ENCODE measurements around the gene XPNPEP1. TPM values are rescaled to one million over a fixed set of nuclear protein-coding genes. Genes with fewer than 3 reads are reported as not detected.

XPNPEP1 gene
- total and polyA plus RNA-seq, 2 of the 4 experiments (the other 2 are of a cell fraction), result 164 to 311 TPM

DNA sequence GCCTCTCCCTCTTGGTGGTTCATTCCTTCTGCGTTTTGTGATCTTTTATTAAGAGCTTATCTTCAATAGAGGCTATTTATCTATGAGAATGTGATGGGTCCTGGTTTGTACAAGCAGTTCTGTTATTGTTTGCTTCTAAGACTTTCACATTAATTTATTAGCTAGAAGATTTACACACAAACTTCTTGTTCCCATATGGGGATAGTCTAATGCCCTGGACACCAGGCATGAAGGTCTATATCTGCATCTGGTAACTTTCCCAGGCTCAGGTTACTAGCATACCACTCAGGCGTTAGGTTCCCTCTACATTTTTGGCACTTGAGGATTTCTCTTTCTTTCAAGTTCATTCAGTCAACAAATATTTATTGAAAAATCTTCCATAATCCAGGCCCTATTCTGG, 7.7 kb downstream of the XPNPEP1 start:
- H3K9ac ChIP-seq (ENCODE audit: low read depth, low read length), result no peak overlapping the region
- no peak overlapping the region for H4K91ac ChIP-seq (ENCODE audit: insufficient read depth, low read depth, low read length)
- no peaks in the 10 kb centered on the region for H3K27me3 ChIP-seq (ENCODE audit: control insufficient read depth, insufficient read depth, low read length)
- H2AK5ac ChIP-seq (ENCODE audit: low read depth, low read length), result peak overlapping the region; percentile 6
- H3K18ac ChIP-seq (ENCODE audit: low read depth, low read length), result no peak overlapping the region; the same call in 1 of the 2 replicates
- ChIA-PET CTCF (no interaction called here), POLR2A (ENCODE audit: unreplicated experiment) (no interaction called here)
- H3K4me3 ChIP-seq (ENCODE audit: insufficient read depth, low read depth, low read length), result no peak overlapping the region
- no peak overlapping the region for H3K27ac ChIP-seq (ENCODE audit: insufficient read depth, low read length)
- no peak overlapping the region for H4K5ac ChIP-seq (ENCODE audit: low read depth, low read length)
- H3K4me1 ChIP-seq (ENCODE audit: control insufficient read depth, insufficient read depth, low read length), result peaks cover 16% of the 10 kb centered on the region
- H3K9me3 ChIP-seq (ENCODE audit: control insufficient read depth, insufficient read depth, low read length), result no peaks in the 10 kb centered on the region
- no peak overlapping the region for H2AK9ac ChIP-seq (replicated peaks; ENCODE audit: low read depth, low read length, poor library complexity)
- H2BK120ac ChIP-seq (ENCODE audit: low read depth, low read length), result no peak overlapping the region
- no peak overlapping the region for H3K4ac ChIP-seq (ENCODE audit: low read depth, low read length)
- peaks cover 14% of the 10 kb centered on the region for H3K9me1 ChIP-seq (ENCODE audit: insufficient read depth, low read length)
- WGBS, 2 experiments (ENCODE audit: extremely low coverage in 2 of 2, insufficient read length in 1 of 2), result no CpG with 5 or more reads among the region's 2 CpGs
- peak overlapping the region; percentile 14; the same call in 1 of the 2 replicates for H3K4me2 ChIP-seq (ENCODE audit: low read depth, low read length)
- H2BK20ac ChIP-seq (ENCODE audit: low read depth, low read length), result no peak overlapping the region
- no peak for TF ChIP-seq RAD21 (IDR thresholded peaks at IDR 0.05; ENCODE audit: low read length)
- no peak for TF ChIP-seq MAZ (IDR thresholded peaks at IDR 0.05; ENCODE audit: borderline replicate concordance, low read depth, low read length)
- no peak for TF ChIP-seq RFX5 (IDR thresholded peaks at IDR 0.05; ENCODE audit: low read depth, low read length)
- no peak for TF ChIP-seq RCOR1 (IDR thresholded peaks at IDR 0.05; ENCODE audit: insufficient replicate concordance, low read length)
- TF ChIP-seq, protein P1, sequence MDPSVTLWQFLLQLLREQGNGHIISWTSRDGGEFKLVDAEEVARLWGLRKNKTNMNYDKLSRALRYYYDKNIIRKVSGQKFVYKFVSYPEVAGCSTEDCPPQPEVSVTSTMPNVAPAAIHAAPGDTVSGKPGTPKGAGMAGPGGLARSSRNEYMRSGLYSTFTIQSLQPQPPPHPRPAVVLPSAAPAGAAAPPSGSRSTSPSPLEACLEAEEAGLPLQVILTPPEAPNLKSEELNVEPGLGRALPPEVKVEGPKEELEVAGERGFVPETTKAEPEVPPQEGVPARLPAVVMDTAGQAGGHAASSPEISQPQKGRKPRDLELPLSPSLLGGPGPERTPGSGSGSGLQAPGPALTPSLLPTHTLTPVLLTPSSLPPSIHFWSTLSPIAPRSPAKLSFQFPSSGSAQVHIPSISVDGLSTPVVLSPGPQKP (IDR thresholded peaks at IDR 0.05; ENCODE audit: borderline replicate concordance, low read depth, low read length), result no peak
- TF ChIP-seq NFE2L2 (IDR thresholded peaks at IDR 0.05; ENCODE audit: low read depth, low read length), result no peak
- TF ChIP-seq, protein P2, sequence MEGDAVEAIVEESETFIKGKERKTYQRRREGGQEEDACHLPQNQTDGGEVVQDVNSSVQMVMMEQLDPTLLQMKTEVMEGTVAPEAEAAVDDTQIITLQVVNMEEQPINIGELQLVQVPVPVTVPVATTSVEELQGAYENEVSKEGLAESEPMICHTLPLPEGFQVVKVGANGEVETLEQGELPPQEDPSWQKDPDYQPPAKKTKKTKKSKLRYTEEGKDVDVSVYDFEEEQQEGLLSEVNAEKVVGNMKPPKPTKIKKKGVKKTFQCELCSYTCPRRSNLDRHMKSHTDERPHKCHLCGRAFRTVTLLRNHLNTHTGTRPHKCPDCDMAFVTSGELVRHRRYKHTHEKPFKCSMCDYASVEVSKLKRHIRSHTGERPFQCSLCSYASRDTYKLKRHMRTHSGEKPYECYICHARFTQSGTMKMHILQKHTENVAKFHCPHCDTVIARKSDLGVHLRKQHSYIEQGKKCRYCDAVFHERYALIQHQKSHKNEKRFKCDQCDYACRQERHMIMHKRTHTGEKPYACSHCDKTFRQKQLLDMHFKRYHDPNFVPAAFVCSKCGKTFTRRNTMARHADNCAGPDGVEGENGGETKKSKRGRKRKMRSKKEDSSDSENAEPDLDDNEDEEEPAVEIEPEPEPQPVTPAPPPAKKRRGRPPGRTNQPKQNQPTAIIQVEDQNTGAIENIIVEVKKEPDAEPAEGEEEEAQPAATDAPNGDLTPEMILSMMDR (conservative IDR thresholded peaks at IDR 0.05; ENCODE audit: low read depth, low read length), result no peak
- TF ChIP-seq CHD1 (IDR thresholded peaks at IDR 0.05; ENCODE audit: low read depth, low read length), result no peak
- TF ChIP-seq MXI1 (IDR thresholded peaks at IDR 0.05; ENCODE audit: borderline replicate concordance, low read depth, low read length), result no peak
- TF ChIP-seq MAFK (IDR thresholded peaks at IDR 0.05; ENCODE audit: low read depth, low read length), result no peak
- TF ChIP-seq, protein P3, sequence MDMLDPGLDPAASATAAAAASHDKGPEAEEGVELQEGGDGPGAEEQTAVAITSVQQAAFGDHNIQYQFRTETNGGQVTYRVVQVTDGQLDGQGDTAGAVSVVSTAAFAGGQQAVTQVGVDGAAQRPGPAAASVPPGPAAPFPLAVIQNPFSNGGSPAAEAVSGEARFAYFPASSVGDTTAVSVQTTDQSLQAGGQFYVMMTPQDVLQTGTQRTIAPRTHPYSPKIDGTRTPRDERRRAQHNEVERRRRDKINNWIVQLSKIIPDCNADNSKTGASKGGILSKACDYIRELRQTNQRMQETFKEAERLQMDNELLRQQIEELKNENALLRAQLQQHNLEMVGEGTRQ (IDR thresholded peaks at IDR 0.05; ENCODE audit: low read depth, low read length), result no peak
- no peak for TF ChIP-seq POLR2A (IDR thresholded peaks at IDR 0.05; ENCODE audit: low read depth, low read length)
- TF ChIP-seq SMC3 (IDR thresholded peaks at IDR 0.05; ENCODE audit: low read depth, low read length), result no peak
- TF ChIP-seq FOS (IDR thresholded peaks at IDR 0.05; ENCODE audit: low read depth, low read length), result no peak
- no peak for TF ChIP-seq CEBPB (IDR thresholded peaks at IDR 0.05; ENCODE audit: low read depth, low read length)
- peak overlapping the region; percentile 45 for H2BK5ac ChIP-seq (ENCODE audit: low read depth, low read length, poor library complexity, severe bottlenecking)
- dilution Hi-C loops (cut with HindIII; ENCODE audit: low sequenced_read_pairs, unreplicated experiment), result no loop called here
- BruUV-seq (replicated peaks), result no TSS peak
- no peak overlapping the region for H4K8ac ChIP-seq (ENCODE audit: low read depth in 2 of 2, low read length in 2 of 2)
- H4K20me1 ChIP-seq (ENCODE audit: insufficient read depth, low read length), result peaks cover 25% of the 10 kb centered on the region; the same call in 1 of the 2 replicates
- H3K79me1 ChIP-seq (ENCODE audit: low read depth in 1 of 2, low read length in 2 of 2), result peaks cover 31 to 63% of the 10 kb centered on the region in 2 experiments
- no peak overlapping the region for H3K23ac ChIP-seq (ENCODE audit: low read depth, low read length)
- no peak overlapping the region for H3K14ac ChIP-seq (replicated peaks; ENCODE audit: low read depth, low read length)
- DNase-seq, result no peak
- ATAC-seq (ENCODE audit: low read depth), result no peak
- peaks cover 4% of the 10 kb centered on the region for H3K36me3 ChIP-seq (ENCODE audit: control insufficient read depth, insufficient read depth, low read length)
- H2AFZ ChIP-seq (replicated peaks; ENCODE audit: low read length, poor library complexity), result no peak overlapping the region
- intact Hi-C loops (cut with micrococcal nuclease), result no loop called here
- no peak overlapping the region for H3K56ac ChIP-seq (ENCODE audit: extremely low read depth, insufficient read depth, low read length)
- in situ Hi-C loops (cut with MboI; ENCODE audit: low sequenced_read_pairs), result loop anchor here (25.0 kb wide), 1 partner anchor 647 kb away; the partner anchor contains the start of gene SMC3
- H2BK15ac ChIP-seq (ENCODE audit: low read depth, low read length), result 0 out of 3 replicates have a peak overlapping the region, but pooled peaks have one; percentile 2

Measured in IMR-90 (cell line).